Parathyroid adenoma (tissue), 2 donors: Measurements from ENCODE around the gene GNAS-AS1.

Experiments
- H2AFZ ChIP-seq: fragments of 300-600 bp; sonication (generic); one replicate; pipeline ENCODE4 v1.7.0; 2017; ENCODE audit warnings: antibody characterized with exemption, mild to moderate bottlenecking
- H3K27ac ChIP-seq: fragments of 300-600 bp; sonication (generic); one replicate; pipeline ENCODE4 v1.7.0; 2017
- H3K27me3 ChIP-seq: fragments of 300-600 bp; sonication (generic); one replicate; pipeline ENCODE4 v1.7.0; 2017; ENCODE audit warnings: low read length; ENCODE audit not compliant: control insufficient read depth, insufficient read depth
- H3K36me3 ChIP-seq: fragments of 300-600 bp; sonication (generic); one replicate; pipeline ENCODE4 v1.7.0; 2017; ENCODE audit warnings: low read length; ENCODE audit not compliant: control insufficient read depth, insufficient read depth
- H3K4me1 ChIP-seq: fragments of 300-600 bp; sonication (generic); one replicate; pipeline ENCODE4 v1.7.0; 2017; ENCODE audit warnings: control low read depth
- H3K4me2 ChIP-seq: fragments of 300-600 bp; sonication (generic); one replicate; pipeline ENCODE4 v1.7.0; 2017; ENCODE audit warnings: low read length
- H3K4me3 ChIP-seq: fragments of 300-600 bp; sonication (generic); one replicate; pipeline ENCODE4 v1.7.0; 2017; ENCODE audit warnings: low read depth, low read length
- H3K79me2 ChIP-seq: fragments of 300-600 bp; sonication (generic); one replicate; pipeline ENCODE4 v1.7.0; 2017; ENCODE audit warnings: control low read depth
- H3K9ac ChIP-seq: fragments of 300-600 bp; sonication (generic); one replicate; pipeline ENCODE4 v1.7.0; 2017; ENCODE audit warnings: mild to moderate bottlenecking
- H3K9me3 ChIP-seq: fragments of 300-600 bp; sonication (generic); one replicate; pipeline ENCODE4 v1.7.0; 2017; ENCODE audit warnings: low read length; ENCODE audit not compliant: control insufficient read depth
- TF ChIP-seq, protein P1 (sequence below): fragments of 300-600 bp; sonication (generic); IDR thresholded peaks from one replicate; pipeline ENCODE4 v1.7.0; 2017; ENCODE audit warnings: antibody characterized with exemption, mild to moderate bottlenecking
- donor health status: primary hyperparathyroidism.

The GNAS-AS1 gene

DNA sequence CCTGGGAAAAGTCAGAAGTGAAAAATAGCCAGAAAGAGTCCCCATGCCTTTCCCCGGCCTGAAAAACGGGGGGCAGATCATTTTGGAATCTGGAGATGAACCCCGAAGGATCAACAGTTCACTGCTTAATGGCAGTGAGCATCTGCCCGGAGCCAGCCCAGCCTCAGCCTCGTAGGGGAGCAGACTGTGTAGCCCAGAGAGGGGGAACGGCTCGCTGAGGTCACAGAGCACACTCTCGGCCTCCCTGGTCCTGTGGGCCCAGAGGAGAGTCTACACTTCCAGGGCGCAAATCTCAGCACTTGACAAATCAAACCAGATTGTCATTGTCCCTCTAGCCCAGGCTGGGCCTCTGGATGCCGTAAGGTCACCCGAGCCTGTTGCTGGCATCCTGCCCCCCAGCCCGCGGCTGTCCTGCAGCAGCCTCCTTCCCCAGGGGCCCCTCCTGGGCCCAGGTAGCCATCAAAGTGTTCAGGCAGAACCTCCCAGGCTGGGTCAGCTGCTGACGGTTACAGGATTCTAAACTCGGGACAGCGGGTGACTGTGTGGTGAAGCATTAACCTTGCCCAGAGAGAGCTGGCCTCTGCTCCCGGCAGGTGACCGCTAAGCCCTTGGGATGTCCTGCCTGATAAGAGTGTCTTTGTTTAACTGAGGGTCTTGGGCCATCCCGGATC, 56.1 kb downstream of the GNAS-AS1 start:
- TF ChIP-seq, protein P1, sequence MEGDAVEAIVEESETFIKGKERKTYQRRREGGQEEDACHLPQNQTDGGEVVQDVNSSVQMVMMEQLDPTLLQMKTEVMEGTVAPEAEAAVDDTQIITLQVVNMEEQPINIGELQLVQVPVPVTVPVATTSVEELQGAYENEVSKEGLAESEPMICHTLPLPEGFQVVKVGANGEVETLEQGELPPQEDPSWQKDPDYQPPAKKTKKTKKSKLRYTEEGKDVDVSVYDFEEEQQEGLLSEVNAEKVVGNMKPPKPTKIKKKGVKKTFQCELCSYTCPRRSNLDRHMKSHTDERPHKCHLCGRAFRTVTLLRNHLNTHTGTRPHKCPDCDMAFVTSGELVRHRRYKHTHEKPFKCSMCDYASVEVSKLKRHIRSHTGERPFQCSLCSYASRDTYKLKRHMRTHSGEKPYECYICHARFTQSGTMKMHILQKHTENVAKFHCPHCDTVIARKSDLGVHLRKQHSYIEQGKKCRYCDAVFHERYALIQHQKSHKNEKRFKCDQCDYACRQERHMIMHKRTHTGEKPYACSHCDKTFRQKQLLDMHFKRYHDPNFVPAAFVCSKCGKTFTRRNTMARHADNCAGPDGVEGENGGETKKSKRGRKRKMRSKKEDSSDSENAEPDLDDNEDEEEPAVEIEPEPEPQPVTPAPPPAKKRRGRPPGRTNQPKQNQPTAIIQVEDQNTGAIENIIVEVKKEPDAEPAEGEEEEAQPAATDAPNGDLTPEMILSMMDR: no peak
- H3K36me3 ChIP-seq: no peaks in the 10 kb centered on the region
- H3K9ac ChIP-seq: no peak overlapping the region
- H3K4me1 ChIP-seq: no peaks in the 10 kb centered on the region
- no peak overlapping the region for H3K4me2 ChIP-seq
- no peaks in the 10 kb centered on the region for H3K79me2 ChIP-seq
- no peak overlapping the region for H2AFZ ChIP-seq
- no peak overlapping the region for H3K4me3 ChIP-seq
- no peaks in the 10 kb centered on the region for H3K27me3 ChIP-seq
- H3K9me3 ChIP-seq: no peaks in the 10 kb centered on the region
- H3K27ac ChIP-seq: no peak overlapping the region

DNA sequence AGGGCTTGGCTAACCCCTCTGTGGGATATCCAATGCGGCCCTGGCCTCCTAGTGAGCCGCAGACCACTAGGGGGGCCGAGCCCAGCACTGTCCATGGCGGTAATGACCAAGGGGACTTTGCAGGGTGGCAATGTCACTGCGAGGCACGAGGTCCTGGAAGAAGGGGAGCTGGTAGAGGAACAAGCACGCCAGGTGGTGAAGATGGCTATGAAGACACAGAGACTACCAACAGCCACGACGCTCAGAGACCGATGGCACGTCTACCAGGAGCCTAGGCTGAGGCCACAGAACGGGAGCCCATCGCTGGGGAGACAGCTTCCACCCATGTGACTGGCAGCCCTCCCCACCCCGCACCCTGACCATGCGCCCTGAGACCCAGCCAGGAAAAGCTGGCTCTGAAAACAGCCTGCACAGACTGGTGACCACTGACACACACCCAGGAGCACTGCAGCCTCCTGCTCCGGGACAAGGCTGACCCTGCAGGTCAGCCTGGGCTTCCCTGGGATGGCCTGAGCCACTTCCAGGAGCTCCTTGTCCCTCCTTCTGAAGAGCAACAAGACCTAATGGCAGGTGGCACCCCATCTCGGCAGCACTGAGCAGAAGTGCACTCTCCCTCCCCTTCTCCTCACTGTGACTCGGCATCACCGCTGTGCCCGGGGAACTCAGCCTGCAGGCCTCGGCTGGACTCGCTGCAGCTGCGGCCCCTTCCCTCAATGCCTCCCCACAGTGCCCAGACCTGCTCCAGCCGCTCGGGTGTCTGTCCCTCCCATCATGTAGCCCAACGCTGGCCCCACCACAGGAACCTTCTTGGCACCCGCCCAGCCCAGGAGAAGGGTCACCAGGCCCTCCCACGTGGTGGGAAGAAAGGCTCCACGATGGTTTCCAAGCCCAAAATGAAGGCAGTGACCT, 56.9 kb downstream of the GNAS-AS1 start:
- Histone ChIP-seq H3K36me3 (no peaks in the 10 kb centered on the region), H3K4me1 (no peaks in the 10 kb centered on the region), H3K27me3 (no peaks in the 10 kb centered on the region), H3K9ac (no peak overlapping the region), H3K4me3 (no peak overlapping the region), H3K4me2 (no peak overlapping the region), H3K27ac (no peak overlapping the region), H3K9me3 (no peaks in the 10 kb centered on the region), H2AFZ (no peak overlapping the region), H3K79me2 (no peaks in the 10 kb centered on the region)
- TF ChIP-seq, protein P1: no peak

DNA sequence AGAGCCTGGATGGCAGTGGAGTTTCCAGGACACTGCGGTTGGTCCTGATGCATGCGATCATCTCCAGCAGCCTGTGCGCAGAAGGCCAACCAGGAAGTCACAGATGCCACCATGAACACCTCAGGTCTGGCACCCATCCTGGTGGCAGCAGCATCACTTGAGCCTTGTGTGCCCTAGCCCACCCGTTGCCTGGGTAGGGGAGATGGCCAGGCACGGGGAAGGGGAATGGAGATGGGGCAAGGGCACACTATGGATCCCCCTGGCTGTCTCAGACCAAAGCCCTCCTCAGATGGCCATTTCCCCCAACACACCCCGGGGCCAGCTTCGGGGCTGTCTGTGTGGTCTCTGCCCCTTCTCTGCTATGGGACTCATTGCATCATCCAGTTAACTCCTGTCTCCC, 58.3 kb downstream of the GNAS-AS1 start:
- no peaks in the 10 kb centered on the region for H3K27me3 ChIP-seq
- no peak overlapping the region for H3K4me3 ChIP-seq
- H3K9ac ChIP-seq: no peak overlapping the region
- TF ChIP-seq, protein P1: no peak
- H3K79me2 ChIP-seq: no peaks in the 10 kb centered on the region
- H2AFZ ChIP-seq: no peak overlapping the region
- no peak overlapping the region for H3K4me2 ChIP-seq
- no peaks in the 10 kb centered on the region for H3K36me3 ChIP-seq
- H3K9me3 ChIP-seq: no peaks in the 10 kb centered on the region
- no peak overlapping the region for H3K27ac ChIP-seq
- H3K4me1 ChIP-seq: no peaks in the 10 kb centered on the region

DNA sequence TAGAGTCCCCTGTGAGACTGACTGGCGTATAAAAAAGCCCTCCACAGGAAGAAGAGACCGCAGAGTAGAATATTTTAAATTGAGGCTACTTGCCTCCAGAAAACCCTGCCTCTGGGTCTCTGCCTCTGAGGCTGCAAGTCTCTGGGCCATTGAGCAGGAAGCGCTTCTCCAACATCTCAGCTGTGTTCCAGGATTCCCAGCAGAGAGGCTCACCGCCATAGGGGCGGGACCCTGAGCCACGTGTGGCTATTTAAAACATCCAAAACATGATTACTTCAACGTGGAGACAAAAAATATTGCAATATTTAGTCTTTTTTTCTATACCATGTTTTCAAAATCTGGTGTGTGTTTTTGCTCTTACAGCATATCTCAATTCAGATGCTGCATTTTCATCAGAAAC, 59.4 kb downstream of the GNAS-AS1 start:
- Histone ChIP-seq H3K79me2 (no peaks in the 10 kb centered on the region), H2AFZ (no peak overlapping the region), H3K4me2 (no peak overlapping the region), H3K4me1 (no peaks in the 10 kb centered on the region), H3K9me3 (no peaks in the 10 kb centered on the region), H3K4me3 (no peak overlapping the region), H3K9ac (no peak overlapping the region), H3K27ac (no peak overlapping the region), H3K27me3 (no peaks in the 10 kb centered on the region), H3K36me3 (no peaks in the 10 kb centered on the region)
- TF ChIP-seq, protein P1: no peak
